GM12872 (cell line): ENCODE results near the gene CSMD2.

Experiments used
- TF ChIP-seq, protein P1 (sequence below): IDR thresholded peaks from 3 replicates; pipeline ENCODE4 v1.5.1; 2011; ENCODE audit warnings: low read depth, mild to moderate bottlenecking, low read length, moderate library complexity; ENCODE audit not compliant: insufficient read depth

Gene CSMD2

DNA sequence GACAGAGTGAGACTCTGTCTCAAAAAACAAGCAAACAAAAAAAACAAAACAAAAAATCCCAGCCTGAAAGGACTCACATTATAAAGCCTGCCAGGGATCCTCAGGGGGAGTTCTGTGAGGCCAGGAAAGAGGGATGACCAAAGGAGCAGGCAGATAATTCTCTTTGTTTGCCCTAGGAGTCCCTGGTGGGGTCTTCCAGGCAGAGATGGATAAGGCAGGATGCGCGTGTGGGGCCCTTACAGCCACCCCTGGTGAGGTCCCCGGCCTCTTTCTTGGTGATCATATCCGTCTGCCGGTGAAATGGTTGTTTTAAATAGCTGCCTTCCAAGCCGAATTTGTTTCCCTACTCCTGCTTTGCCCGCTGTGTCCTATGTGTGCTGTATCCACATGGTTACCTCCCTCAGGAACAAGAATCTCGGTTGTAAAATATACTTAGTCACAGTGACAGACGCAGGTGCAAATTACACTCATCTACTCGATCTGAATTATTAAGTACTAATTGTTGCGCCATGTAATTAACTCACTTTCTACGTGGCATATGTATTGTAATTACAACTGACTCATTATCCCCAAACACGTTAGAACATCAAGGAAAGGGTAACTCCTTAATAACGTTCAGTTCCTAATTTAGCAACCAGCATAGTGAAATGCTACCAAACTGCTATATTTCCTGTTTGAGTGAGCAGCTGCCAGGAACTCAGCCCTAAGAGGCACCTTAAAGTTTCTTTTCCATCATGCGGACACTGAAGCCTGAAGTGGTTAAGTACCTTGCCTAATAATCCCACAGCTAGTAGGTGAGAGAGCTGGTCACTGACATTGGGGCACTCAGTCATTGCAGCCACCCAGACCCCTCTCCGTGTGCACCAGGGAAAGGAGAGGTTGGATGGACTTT, 586.2 kb downstream of the CSMD2 start:
- TF ChIP-seq, protein P1, sequence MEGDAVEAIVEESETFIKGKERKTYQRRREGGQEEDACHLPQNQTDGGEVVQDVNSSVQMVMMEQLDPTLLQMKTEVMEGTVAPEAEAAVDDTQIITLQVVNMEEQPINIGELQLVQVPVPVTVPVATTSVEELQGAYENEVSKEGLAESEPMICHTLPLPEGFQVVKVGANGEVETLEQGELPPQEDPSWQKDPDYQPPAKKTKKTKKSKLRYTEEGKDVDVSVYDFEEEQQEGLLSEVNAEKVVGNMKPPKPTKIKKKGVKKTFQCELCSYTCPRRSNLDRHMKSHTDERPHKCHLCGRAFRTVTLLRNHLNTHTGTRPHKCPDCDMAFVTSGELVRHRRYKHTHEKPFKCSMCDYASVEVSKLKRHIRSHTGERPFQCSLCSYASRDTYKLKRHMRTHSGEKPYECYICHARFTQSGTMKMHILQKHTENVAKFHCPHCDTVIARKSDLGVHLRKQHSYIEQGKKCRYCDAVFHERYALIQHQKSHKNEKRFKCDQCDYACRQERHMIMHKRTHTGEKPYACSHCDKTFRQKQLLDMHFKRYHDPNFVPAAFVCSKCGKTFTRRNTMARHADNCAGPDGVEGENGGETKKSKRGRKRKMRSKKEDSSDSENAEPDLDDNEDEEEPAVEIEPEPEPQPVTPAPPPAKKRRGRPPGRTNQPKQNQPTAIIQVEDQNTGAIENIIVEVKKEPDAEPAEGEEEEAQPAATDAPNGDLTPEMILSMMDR: no peak

DNA sequence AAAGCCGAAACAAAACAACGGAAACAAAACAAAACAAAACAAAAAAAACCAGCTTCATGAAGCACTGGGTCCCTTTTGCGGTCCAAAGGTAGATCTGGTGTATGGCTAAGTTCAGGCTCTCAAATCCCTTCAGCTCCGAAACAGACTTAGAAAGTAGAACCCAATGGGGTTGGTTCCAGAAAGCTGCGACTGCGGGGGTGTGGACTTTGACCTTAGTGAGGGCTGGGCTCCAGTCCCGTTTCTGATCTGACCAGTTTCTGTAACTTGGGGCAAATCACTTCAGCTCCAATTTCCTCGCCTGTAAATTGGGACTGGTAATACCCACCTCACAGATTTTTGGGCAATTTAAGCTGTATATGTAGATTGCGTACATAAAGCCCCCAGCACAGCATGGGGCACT, 587.4 kb downstream of the CSMD2 start:
- TF ChIP-seq, protein P1: no peak

DNA sequence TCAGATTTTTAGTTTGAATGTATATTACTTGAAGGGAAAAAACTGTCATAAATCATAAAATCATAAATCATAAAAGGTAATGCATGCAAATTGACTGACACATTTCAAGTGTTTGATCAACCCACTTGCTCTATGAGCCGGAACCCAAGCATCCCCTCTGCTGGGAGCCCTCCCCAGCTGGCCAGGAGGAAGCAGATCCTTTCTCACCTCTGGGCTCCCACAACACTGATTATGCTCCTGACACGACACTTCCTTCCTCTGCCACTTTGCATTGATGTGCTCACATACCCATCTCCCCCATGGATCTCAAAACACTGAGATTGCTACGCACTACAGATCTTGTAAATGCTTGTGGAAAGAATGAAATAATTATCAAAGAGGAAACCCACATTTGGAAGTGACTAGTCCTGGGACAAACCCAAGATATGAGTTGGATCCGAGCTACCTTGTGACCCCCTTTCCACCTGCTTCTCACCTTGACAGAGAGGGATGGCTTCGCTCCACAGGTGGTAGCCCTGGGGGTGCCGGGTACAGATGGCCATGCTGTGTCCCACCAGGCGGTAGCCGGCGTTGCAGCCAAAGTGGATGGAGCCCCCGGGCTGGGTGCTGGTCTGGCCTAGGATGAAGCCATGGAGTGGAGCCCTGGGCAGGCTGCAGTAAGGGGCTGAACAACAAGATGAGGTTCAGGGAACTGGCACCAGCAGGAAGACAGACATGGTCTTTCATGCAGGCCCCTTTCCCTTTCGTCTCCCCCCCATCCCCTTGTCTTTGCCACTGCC, 588.0 kb downstream of the CSMD2 start:
- TF ChIP-seq, protein P1: no peak

DNA sequence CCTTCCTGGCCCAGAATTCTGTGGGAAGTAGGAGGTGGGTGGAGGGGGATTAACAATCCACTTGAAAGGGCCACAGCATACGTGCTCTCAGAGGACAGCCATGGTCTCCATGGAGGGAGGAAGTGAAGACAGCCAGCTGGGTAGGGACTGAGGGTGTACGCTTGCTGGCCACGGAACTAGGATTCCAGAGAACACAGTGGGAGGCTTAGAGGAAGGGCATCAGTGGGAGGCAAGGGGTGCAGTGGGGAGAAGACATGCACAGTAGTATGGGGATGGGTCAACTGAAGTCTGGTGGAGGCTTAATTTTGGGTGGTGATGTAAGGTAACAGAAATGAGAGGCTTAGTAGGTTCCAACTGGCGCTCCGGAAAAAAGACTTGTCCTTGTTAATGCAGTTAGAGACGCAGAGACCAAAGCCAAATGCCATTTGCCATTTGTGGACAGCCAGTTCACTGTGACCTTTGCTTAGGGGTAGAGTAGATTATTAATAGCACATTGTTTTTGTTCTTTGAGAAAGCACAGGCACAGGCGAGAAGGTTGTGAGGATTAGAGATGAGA, 589.6 kb downstream of the CSMD2 start:
- TF ChIP-seq, protein P1: no peak

DNA sequence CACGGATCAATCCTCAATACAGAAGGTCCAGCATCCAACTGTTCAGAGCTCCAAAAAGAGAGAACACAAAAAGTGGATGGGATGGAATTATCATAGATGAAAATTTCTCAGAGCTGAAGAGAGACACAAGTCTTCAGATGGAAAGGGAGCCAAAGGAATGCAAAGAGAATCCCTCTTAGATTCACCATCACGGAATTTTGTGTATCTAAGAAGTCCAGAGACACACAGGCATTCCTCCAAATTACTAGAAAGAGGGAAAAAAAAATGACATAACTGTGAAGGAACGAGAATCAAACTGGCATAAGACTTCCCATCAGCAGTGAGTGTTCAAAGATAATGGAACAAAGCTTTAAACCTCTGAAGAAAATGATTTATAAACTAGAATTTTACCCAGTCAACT, 591.4 kb downstream of the CSMD2 start:
- TF ChIP-seq, protein P1: no peak

DNA sequence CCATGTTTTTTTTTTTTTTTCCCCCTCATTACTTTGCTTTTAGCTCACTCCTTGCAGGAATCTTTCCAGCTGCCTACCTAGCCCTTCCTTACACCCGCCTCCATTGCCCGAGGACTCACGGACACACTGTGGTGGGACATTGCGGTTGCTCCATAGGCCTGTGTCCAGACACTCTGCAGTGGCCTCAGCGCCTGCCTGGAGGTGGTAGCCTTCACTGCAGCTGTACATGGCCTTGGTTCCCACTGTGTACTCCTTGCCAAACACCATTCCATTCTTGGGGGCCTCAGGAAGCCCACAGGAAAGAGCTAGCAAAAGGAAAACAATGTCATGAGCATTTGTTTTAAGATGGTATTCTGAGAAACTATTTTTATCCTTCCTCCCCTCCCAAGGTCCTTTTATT, 592.6 kb downstream of the CSMD2 start:
- TF ChIP-seq, protein P1: no peak

DNA sequence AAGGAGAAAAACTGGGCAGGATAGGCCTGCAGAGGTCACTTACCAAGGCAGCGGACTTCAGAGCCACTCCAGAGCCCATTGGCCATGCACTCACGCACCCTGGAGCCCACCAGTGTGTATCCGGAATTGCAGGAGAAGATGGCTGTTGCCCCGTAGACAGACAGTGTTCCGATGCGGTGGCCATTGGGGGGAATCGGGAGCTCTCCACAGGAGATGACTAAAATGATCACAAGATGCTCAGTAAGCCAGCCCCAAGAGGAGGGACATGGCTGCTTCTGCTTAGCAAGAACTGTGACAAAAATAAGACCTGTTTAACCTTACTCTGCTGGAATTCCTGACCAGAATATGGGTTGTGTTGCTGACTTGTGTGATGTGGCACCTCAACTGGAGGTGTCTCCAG, 595.7 kb downstream of the CSMD2 start:
- TF ChIP-seq, protein P1: no peak
